Suprapubic skin (tissue), 4 donors: Measurements from ENCODE around the gene SLC5A8.

Source experiments
- EP300 ChIP-seq: sonication (generic); formaldehyde crosslinking; IDR thresholded peaks from one replicate; pipeline ENCODE4 v1.6.1; 2017; ENCODE audit warnings: antibody characterized with exemption
- POLR2A ChIP-seq, 2 donors: fragments of 450-650 bp; IDR thresholded peaks; one replicate each; pipeline ENCODE4 v1.6.1; 2017; ENCODE audit warnings: antibody characterized with exemption in 2 of 2, mild to moderate bottlenecking in 2 of 2, moderate library complexity in 2 of 2
- POLR2AphosphoS5 ChIP-seq, 3 donors: sonication (generic); formaldehyde crosslinking; IDR thresholded peaks; one replicate each; pipeline ENCODE4 v1.6.1; 2017; ENCODE audit warnings: antibody characterized with exemption in 3 of 3
- TF ChIP-seq, protein P1 (sequence below), 2 donors: fragments of 200-600 bp in 1 of 2; fragments of 450-650 bp in 1 of 2; sonication (generic) in 1 of 2; IDR thresholded peaks; one replicate each; pipeline ENCODE4 v1.5.1; 2016 to 2019; ENCODE audit warnings: antibody characterized with exemption in 2 of 2, mild to moderate bottlenecking in 1 of 2, moderate library complexity in 1 of 2

DNA sequence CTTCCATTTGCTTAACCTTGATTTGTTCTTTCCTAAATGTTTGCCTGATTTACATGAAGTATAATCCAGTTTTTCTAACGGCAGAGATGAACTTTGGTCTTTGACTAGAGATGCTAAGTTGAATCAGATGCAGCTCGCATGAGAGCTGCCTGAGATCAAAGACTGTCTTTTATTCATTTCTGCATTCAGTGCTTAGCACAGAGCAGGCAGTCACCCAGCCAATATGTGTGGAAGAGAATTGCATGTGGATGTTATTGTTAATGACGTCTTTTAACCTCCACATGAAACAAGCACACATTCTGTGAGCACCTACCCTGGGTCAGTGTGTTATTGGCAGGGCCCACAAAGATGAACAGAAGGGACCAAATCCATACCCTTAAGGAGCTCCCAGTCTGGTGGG lies 99.2 kb downstream of the SLC5A8 start:
- TF ChIP-seq EP300 (no peak), POLR2A (IDR thresholded peaks at IDR 0.05) (no peak), POLR2AphosphoS5 (IDR thresholded peaks at IDR 0.05) (no peak)
- TF ChIP-seq, protein P1, sequence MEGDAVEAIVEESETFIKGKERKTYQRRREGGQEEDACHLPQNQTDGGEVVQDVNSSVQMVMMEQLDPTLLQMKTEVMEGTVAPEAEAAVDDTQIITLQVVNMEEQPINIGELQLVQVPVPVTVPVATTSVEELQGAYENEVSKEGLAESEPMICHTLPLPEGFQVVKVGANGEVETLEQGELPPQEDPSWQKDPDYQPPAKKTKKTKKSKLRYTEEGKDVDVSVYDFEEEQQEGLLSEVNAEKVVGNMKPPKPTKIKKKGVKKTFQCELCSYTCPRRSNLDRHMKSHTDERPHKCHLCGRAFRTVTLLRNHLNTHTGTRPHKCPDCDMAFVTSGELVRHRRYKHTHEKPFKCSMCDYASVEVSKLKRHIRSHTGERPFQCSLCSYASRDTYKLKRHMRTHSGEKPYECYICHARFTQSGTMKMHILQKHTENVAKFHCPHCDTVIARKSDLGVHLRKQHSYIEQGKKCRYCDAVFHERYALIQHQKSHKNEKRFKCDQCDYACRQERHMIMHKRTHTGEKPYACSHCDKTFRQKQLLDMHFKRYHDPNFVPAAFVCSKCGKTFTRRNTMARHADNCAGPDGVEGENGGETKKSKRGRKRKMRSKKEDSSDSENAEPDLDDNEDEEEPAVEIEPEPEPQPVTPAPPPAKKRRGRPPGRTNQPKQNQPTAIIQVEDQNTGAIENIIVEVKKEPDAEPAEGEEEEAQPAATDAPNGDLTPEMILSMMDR (IDR thresholded peaks at IDR 0.05), result no peak
